ENCODE measurements around the gene THOC5.
A peak's percentile ranks its signal among the peaks of the same experiment; 100 is the strongest.

The THOC5 gene

DNA sequence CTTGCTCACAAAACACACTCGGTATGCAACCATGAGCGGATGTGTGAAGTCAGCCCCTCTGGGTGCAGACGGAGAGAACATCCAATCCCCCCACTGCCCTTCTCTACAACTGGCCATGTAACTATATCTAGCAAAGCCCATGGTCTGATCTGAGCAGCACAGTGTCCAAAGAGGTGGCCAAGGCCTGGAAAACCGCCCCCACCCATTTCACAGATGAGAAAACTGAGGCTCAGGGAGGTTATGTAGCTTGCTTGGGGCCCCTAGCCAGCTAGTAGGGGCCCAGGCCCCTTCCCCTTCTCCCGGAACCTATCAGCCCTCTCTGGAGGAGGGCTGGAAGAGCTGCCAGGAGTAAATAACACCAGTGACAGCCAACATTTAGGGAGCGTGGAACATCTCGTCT, 89.0 kb downstream of the THOC5 start:
- no peak overlapping the region for H3K4me3 ChIP-seq (ENCODE audit: low read depth, low read length)
- TF ChIP-seq, protein P1, sequence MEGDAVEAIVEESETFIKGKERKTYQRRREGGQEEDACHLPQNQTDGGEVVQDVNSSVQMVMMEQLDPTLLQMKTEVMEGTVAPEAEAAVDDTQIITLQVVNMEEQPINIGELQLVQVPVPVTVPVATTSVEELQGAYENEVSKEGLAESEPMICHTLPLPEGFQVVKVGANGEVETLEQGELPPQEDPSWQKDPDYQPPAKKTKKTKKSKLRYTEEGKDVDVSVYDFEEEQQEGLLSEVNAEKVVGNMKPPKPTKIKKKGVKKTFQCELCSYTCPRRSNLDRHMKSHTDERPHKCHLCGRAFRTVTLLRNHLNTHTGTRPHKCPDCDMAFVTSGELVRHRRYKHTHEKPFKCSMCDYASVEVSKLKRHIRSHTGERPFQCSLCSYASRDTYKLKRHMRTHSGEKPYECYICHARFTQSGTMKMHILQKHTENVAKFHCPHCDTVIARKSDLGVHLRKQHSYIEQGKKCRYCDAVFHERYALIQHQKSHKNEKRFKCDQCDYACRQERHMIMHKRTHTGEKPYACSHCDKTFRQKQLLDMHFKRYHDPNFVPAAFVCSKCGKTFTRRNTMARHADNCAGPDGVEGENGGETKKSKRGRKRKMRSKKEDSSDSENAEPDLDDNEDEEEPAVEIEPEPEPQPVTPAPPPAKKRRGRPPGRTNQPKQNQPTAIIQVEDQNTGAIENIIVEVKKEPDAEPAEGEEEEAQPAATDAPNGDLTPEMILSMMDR (IDR thresholded peaks at IDR 0.05; ENCODE audit: low read depth, low read length) = no peak
- DNase-seq (ENCODE audit: low read depth, low spot score) = no peak
- in situ Hi-C loops (cut with HindIII; ENCODE audit: low sequenced_read_pairs) = no loop called here

DNA sequence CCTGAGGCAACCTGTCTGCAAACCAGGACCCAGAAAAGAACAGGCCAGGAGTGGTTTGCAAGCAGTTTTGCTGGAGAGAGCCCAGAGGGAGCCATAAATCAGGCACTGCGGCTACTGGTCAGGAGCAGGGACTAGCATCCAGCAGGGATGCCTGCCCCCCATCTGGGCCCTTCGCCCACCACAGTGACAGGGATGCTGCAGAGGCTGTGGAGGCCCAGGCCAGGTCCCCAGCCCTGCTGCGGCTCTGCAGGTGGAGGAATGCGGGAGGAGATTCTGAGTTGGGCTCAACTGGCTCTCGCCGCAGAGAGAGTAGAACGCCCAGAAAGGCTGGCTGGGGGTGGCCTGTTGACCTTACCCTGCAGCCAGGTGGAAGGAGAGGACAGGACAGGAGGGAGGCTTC, 89.9 kb downstream of the THOC5 start:
- in situ Hi-C loops (cut with HindIII; ENCODE audit: low sequenced_read_pairs) = no loop called here
- no peak overlapping the region for H3K4me3 ChIP-seq (ENCODE audit: low read depth, low read length)
- no peak for DNase-seq (ENCODE audit: low read depth, low spot score)
- TF ChIP-seq, protein P1 (IDR thresholded peaks at IDR 0.05; ENCODE audit: low read depth, low read length) = no peak

DNA sequence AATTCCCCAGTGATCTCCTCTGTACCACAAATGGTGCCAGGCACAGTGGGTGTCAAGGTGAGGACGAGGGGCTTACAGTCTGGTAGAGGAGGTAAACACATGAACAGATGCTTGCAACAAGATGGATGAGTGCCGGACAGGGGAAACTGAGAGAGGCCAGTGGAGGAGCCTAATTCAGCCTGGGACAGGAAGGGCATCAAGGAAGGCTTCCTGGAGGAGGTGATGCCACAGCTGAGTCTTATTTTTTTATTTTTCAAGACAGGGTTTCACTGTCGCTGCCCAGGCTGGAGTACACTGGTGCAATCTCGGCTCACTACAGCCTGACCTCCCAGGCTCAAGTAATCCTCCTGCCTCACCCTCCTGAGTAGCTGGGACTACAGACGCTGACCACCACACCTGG, 92.3 kb downstream of the THOC5 start:
- in situ Hi-C loops (cut with HindIII; ENCODE audit: low sequenced_read_pairs) = no loop called here
- TF ChIP-seq, protein P1 (IDR thresholded peaks at IDR 0.05; ENCODE audit: low read depth, low read length) = no peak

DNA sequence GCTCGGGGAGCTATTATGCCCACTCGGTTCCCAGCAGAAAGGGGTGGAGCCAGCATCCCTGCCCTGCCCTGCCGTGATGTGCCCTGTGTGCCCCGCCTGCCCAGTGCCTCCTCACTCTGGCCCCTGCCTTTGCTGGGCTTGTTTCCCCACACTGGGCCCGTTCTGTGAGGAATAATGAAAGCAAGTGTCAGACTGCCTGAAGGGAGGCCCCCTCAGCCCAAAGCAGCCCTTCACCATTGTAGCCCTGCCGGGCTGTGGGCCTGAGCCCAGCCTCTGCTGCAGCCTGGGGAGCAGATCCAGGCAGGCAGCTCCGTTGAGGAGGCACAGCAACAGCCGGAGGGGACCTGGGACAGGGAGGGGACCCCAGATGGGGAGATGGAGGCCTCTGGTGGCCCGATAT, 93.8 kb downstream of the THOC5 start:
- no peak overlapping the region for H3K4me3 ChIP-seq (ENCODE audit: low read depth, low read length)
- in situ Hi-C loops (cut with HindIII; ENCODE audit: low sequenced_read_pairs) = no loop called here
- TF ChIP-seq, protein P1 (IDR thresholded peaks at IDR 0.05; ENCODE audit: low read depth, low read length) = no peak
- DNase-seq (ENCODE audit: low read depth, low spot score) = no peak

More for the DNA sequence above, 92.3 kb downstream of the THOC5 start:
- DNase-seq (ENCODE audit: low read depth, low spot score) = no peak
- H3K4me3 ChIP-seq (ENCODE audit: low read depth, low read length) = no peak overlapping the region

DNA sequence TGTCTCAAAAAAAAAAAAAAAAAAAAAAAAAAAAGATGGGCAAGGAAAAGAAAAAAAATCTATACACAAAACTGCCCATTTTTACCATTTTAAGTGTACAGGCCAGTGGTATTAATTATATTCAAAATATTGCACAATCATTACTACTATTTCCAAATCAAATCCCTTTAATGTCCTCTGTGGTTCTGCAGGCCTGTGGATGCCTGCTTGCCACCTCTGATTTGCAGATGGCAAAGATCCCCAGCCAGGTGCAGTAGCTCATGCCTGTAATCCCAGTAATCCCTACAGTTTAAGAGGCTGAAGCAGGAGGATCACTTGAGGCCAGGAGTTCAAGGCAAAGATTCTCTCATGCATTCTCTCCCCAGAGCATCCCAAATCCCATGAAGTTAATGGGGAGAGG, 95.0 kb downstream of the THOC5 start:
- no peak for DNase-seq (ENCODE audit: low read depth, low spot score)
- TF ChIP-seq, protein P1 (IDR thresholded peaks at IDR 0.05; ENCODE audit: low read depth, low read length) = no peak
- no peak overlapping the region for H3K4me3 ChIP-seq (ENCODE audit: low read depth, low read length)
- in situ Hi-C loops (cut with HindIII; ENCODE audit: low sequenced_read_pairs) = no loop called here

DNA sequence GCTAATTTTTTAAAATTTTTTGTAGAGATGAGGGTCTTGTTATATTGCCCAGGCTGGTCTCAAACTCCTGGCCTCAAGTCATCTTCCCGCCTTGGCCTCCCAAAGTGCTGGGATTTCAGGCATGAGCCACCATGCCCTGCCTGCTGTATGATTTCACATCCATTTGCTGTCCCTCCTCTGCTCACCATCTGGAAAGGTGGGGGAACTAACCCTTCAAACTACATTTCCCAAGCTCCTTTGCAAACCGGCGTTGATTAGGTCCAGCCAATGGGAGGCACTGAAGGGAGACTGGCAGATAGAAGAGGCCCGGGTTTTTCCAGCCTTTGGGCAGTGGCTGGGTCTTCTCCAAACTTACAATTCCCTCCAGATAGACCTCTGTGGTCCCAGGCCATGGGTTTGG, 95.8 kb downstream of the THOC5 start:
- in situ Hi-C loops (cut with HindIII; ENCODE audit: low sequenced_read_pairs) = no loop called here
- TF ChIP-seq, protein P1 (IDR thresholded peaks at IDR 0.05; ENCODE audit: low read depth, low read length) = no peak
- H3K4me3 ChIP-seq (ENCODE audit: low read depth, low read length) = no peak overlapping the region
- peak; percentile 15 for DNase-seq (ENCODE audit: low read depth, low spot score)

DNA sequence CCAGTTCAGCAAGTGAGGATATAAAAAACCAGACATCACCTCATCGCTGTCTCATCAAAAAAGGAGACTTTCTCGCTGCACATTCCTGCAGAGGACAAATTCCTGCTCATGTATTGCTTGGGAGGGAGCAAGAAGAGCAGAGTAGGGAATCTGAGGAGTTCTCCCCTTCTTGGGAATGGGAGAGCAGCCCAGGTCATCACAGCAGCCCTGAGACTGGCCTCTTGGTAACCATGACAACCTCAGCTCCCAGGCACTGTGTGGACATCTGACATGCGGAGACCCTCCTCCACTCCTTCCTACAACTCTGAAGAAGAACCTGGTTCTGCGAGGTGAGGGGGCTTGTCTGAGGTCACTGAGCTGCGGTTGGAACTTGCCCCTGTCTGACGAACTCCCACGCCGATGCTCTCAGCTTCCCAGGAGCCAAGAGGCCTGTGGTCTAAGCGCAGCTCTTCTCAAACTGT, 97.3 kb downstream of the THOC5 start:
- TF ChIP-seq, protein P1 (IDR thresholded peaks at IDR 0.05; ENCODE audit: low read depth, low read length) = no peak
- in situ Hi-C loops (cut with HindIII; ENCODE audit: low sequenced_read_pairs) = no loop called here
- H3K4me3 ChIP-seq (ENCODE audit: low read depth, low read length) = no peak overlapping the region
- peak; percentile 49 for DNase-seq (ENCODE audit: low read depth, low spot score)

All from astrocyte of the spinal cord (primary cell).